ENCODE data around the gene FAM240A. TPM values are rescaled to one million over a fixed set of nuclear protein-coding genes. Genes with fewer than 3 reads are reported as not detected.

Gene FAM240A
- total and polyA plus RNA-seq, 2 experiments from 2014 or later: 0.18 TPM; not detected in 1

DNA sequence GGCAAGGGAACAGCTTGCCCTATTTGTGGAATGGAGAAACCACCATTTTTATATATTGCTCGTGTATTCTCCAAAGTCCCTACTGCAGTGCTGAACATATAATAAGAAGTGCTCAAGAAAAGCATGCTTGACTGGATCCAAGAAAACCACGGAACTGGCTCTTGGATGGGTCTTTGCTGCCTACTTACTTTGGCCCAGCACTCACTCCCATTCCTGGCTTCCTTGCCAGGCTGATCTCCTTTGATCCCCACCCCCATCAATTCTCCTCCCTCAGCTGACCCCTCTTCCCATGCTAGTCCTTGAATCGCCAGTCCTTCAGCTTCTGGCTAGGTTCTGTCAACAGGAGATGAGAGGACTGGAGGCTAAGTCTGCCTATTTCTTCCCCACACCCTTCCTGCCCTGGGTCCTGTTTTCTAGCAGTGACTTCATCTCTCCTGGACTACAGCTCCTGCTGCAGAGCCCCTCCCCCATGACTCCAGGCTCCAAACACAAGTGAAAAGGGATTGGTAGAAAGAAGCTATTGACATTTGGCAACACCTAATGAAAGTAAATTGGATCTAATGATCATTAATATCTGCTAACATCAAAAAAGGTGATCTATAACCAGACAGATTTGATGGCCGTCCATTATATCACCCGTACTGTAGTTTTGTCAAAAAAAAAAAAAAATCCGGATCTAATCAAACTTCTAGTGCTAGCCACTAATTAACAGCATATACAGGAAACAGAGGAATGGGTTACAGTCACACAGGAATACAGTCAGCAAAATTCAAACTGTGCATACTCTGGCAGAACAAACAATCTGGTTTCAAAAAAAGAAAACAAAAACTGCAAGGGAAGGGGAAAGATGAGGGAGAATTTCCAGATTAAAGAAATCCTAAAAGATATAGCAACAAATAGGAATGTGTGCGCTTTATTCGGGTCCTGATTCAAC is 7.8 kb downstream of the FAM240A start:
- Histone ChIP-seq H3K4me2 (peak overlapping the region; percentile 46; the same call in 1 of the 2 replicates), H3K27me3 (ENCODE audit: insufficient read depth) (no peaks in the 10 kb centered on the region), H3K4me1 (ENCODE audit: insufficient read depth) (peaks cover 16% of the 10 kb centered on the region), H3F3A (replicated peaks; ENCODE audit: low read depth) (no peaks in the 10 kb centered on the region), H3K36me3 (ENCODE audit: insufficient read depth) (no peaks in the 10 kb centered on the region), H3K4me3 (no peak overlapping the region), H2AFZ (peak overlapping the region; percentile 87), H3K79me2 (replicated peaks; ENCODE audit: insufficient read depth) (no peaks in the 10 kb centered on the region), H3K27ac (ENCODE audit: low read depth) (no peak overlapping the region), H3K9me2 (ENCODE audit: insufficient read depth) (peaks cover 2% of the 10 kb centered on the region; the same call in 1 of the 2 replicates), H4K20me1 (replicated peaks; ENCODE audit: insufficient read depth) (no peaks in the 10 kb centered on the region)
- H3K4me3 Mint-ChIP-seq: no peak overlapping the region; the same call in 2 of the 3 replicates
- peak; percentile 90 for ATAC-seq
- peak overlapping the region; percentile 28; the same call in 1 of the 2 replicates for H3K27ac Mint-ChIP-seq
- H3K4me1 Mint-ChIP-seq: peaks cover 25% of the 10 kb centered on the region
- H3K36me3 Mint-ChIP-seq (ENCODE audit: low read depth): no peaks in the 10 kb centered on the region
- no peaks in the 10 kb centered on the region for H3K9me3 Mint-ChIP-seq
- peak; percentile 56 for DNase-seq (ENCODE audit: low spot score)
- 0 out of 2 replicates have a peak, but pooled peaks have one; percentile 6 for TF ChIP-seq CREB1 (CRISPR knock-in tag; IDR thresholded peaks at IDR 0.05; ENCODE audit: low read depth)
- no peak for TF ChIP-seq ZNF114 (CRISPR knock-in tag; IDR thresholded peaks at IDR 0.05)
- H3K27me3 Mint-ChIP-seq (ENCODE audit: insufficient read depth, low read depth, poor library complexity): peaks cover 8% of the 10 kb centered on the region

DNA sequence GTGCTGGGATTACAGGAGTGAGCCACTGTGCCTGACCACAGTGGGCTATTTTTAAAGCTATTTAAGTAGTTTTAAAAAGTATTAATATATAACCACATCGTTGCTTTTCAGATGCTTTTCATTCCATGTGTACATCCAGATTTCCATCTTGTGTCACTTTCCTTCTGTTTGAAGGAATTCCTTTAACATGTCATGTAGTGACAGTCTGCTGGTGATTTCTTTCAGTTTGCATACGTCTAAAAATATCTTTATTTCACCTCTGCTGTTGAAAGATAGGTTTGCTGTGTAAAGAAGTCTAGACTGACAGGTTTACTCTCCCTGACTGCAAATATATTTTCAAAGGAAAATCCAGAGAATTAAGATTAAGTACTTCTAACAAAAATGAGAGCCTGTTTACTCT is 12.2 kb downstream of the FAM240A start:
- no peaks in the 10 kb centered on the region for H3K9me3 Mint-ChIP-seq
- Histone ChIP-seq H3K79me2 (replicated peaks; ENCODE audit: insufficient read depth) (no peaks in the 10 kb centered on the region), H3F3A (replicated peaks; ENCODE audit: low read depth) (no peaks in the 10 kb centered on the region; the same call in 1 of the 2 replicates), H3K9me2 (ENCODE audit: insufficient read depth) (0 out of 2 replicates have a peak, but pooled peaks cover 2% of the 10 kb centered on the region), H2AFZ (no peak overlapping the region), H3K4me2 (no peak overlapping the region), H3K36me3 (ENCODE audit: insufficient read depth) (no peaks in the 10 kb centered on the region), H3K4me3 (no peak overlapping the region), H4K20me1 (replicated peaks; ENCODE audit: insufficient read depth) (no peaks in the 10 kb centered on the region), H3K4me1 (ENCODE audit: insufficient read depth) (peaks cover 34% of the 10 kb centered on the region), H3K27ac (ENCODE audit: low read depth) (no peak overlapping the region), H3K27me3 (ENCODE audit: insufficient read depth) (no peaks in the 10 kb centered on the region)
- no peak for ATAC-seq
- TF ChIP-seq ZNF114 (CRISPR knock-in tag; IDR thresholded peaks at IDR 0.05) (no peak), CREB1 (CRISPR knock-in tag; IDR thresholded peaks at IDR 0.05; ENCODE audit: low read depth) (no peak)
- TF ChIP-seq, protein P1, sequence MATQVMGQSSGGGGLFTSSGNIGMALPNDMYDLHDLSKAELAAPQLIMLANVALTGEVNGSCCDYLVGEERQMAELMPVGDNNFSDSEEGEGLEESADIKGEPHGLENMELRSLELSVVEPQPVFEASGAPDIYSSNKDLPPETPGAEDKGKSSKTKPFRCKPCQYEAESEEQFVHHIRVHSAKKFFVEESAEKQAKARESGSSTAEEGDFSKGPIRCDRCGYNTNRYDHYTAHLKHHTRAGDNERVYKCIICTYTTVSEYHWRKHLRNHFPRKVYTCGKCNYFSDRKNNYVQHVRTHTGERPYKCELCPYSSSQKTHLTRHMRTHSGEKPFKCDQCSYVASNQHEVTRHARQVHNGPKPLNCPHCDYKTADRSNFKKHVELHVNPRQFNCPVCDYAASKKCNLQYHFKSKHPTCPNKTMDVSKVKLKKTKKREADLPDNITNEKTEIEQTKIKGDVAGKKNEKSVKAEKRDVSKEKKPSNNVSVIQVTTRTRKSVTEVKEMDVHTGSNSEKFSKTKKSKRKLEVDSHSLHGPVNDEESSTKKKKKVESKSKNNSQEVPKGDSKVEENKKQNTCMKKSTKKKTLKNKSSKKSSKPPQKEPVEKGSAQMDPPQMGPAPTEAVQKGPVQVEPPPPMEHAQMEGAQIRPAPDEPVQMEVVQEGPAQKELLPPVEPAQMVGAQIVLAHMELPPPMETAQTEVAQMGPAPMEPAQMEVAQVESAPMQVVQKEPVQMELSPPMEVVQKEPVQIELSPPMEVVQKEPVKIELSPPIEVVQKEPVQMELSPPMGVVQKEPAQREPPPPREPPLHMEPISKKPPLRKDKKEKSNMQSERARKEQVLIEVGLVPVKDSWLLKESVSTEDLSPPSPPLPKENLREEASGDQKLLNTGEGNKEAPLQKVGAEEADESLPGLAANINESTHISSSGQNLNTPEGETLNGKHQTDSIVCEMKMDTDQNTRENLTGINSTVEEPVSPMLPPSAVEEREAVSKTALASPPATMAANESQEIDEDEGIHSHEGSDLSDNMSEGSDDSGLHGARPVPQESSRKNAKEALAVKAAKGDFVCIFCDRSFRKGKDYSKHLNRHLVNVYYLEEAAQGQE (IDR thresholded peaks at IDR 0.05; ENCODE audit: unreplicated experiment): no peak
- H3K4me1 Mint-ChIP-seq: peaks cover 43% of the 10 kb centered on the region
- H3K36me3 Mint-ChIP-seq (ENCODE audit: low read depth): no peaks in the 10 kb centered on the region
- H3K27ac Mint-ChIP-seq: no peak overlapping the region
- no peak overlapping the region for H3K4me3 Mint-ChIP-seq
- H3K27me3 Mint-ChIP-seq (ENCODE audit: insufficient read depth, low read depth, poor library complexity): peaks cover 9% of the 10 kb centered on the region
- no peak for DNase-seq (ENCODE audit: low spot score)

All from GM23338 (cell line).